Caco-2 (cell line): Measurements from ENCODE around the gene SMURF2. TPM values are rescaled to one million over a fixed set of nuclear protein-coding genes. Genes with fewer than 3 reads are reported as not detected.

Source experiments
- BruUV-seq: library from RNA; stranded (reverse); fragments of 400-500 nt; replicated peaks from 2 replicates; lab custom pipeline; 2021; lab: Mats Ljungman, UMichigan
- CTCF ChIA-PET: fragments of 300-600 bp; sonication (Branson Sonifier 250); formaldehyde crosslinking; loops from one replicate; lab custom pipeline; 2022; ENCODE audit warnings: antibody characterized with exemption; lab: Charles Lee
- POLR2A ChIA-PET: fragments of 300-600 bp; sonication (Branson Sonifier 250); formaldehyde crosslinking; loops from one replicate; lab custom pipeline; 2022; ENCODE audit warnings: antibody characterized with exemption; lab: Charles Lee
- DNase-seq, 2 experiments: peaks; one replicate each; pipeline versions ENCODE4 v3.0.0 to v3.0.0-alpha.2; 2020 to 2022
- H3K27me3 ChIP-seq: replicated peaks from 2 replicates; pipeline ENCODE4 v1.6.0; 2011; ENCODE audit warnings: low read length; ENCODE audit not compliant: control insufficient read depth, insufficient read depth
- H3K36me3 ChIP-seq: 2 replicates; pipeline ENCODE4 v1.5.1; 2011; ENCODE audit warnings: low read length; ENCODE audit not compliant: control insufficient read depth, insufficient read depth
- H3K4me1 ChIP-seq: fragments of 250-450 bp; sonication (Bioruptor Pico); 2 replicates; pipeline ENCODE4 v1.5.1; 2020; ENCODE audit warnings: mild to moderate bottlenecking
- H3K4me3 ChIP-seq: 2 replicates; pipeline ENCODE4 v1.5.1; 2011; ENCODE audit warnings: low read depth, mild to moderate bottlenecking, control low read depth, low read length
- H3K9me3 ChIP-seq: fragments of 250-450 bp; sonication (Bioruptor Pico); 2 replicates; pipeline ENCODE4 v1.5.1; 2020; ENCODE audit warnings: mild to moderate bottlenecking, moderate library complexity
- H3K27ac Mint-ChIP-seq: one replicate; pipeline ENCODE4 v1.8.0; 2022; ENCODE audit warnings: mixed read lengths; ENCODE audit not compliant: unreplicated experiment
- H3K27me3 Mint-ChIP-seq: one replicate; pipeline ENCODE4 v1.8.0; 2022; ENCODE audit warnings: mixed read lengths; ENCODE audit not compliant: insufficient read depth, unreplicated experiment
- H3K36me3 Mint-ChIP-seq: one replicate; pipeline ENCODE4 v1.8.0; 2022; ENCODE audit warnings: mild to moderate bottlenecking, mixed read lengths; ENCODE audit not compliant: insufficient read depth, unreplicated experiment
- H3K4me1 Mint-ChIP-seq: one replicate; pipeline ENCODE4 v1.8.0; 2022; ENCODE audit warnings: low read depth, mixed read lengths; ENCODE audit not compliant: unreplicated experiment
- H3K4me3 Mint-ChIP-seq: one replicate; pipeline ENCODE4 v1.8.0; 2022; ENCODE audit warnings: mild to moderate bottlenecking, moderate library complexity, mixed read lengths; ENCODE audit not compliant: unreplicated experiment
- H3K9me3 Mint-ChIP-seq: one replicate; pipeline ENCODE4 v1.8.0; 2022; ENCODE audit warnings: mixed read lengths; ENCODE audit not compliant: unreplicated experiment
- CTCF ChIP-seq, 2 experiments: fragments of 200-600 bp in 1 of 2; IDR thresholded peaks; 1 replicate in 1 of 2; 2 replicates in 1 of 2; pipeline versions ENCODE4 v1.5.1 to v1.8.0; 2011 to 2022; ENCODE audit warnings: antibody characterized with exemption in 1 of 2, control low read depth in 1 of 2, inconsistent platforms in 1 of 2, low read depth in 1 of 2, low read length in 1 of 2, mild to moderate bottlenecking in 1 of 2, moderate library complexity in 1 of 2; ENCODE audit not compliant: insufficient read depth in 1 of 2, severe bottlenecking in 1 of 2, unreplicated experiment in 1 of 2
- intact Hi-C: fragments of 100-400 bp; cut with micrococcal nuclease; formaldehyde crosslinking; loops from one replicate; pipeline ENCODE4 v1.10.0; 2022; ENCODE audit not compliant: unreplicated experiment
- total RNA-seq: library from RNA; stranded (reverse); gene quantifications from 2 replicates; pipeline ENCODE4 v1.2.3, GENCODE V29; 2022

The SMURF2 gene
- total RNA-seq, 1 experiment from 2014 or later, result 26.9 TPM

- H3K36me3 ChIP-seq, result no peaks in the 10 kb centered on the region
- Mint-ChIP-seq H3K9me3 (no peaks in the 10 kb centered on the region), H3K27ac (no peak overlapping the region), H3K27me3 (no peaks in the 10 kb centered on the region), H3K4me1 (peaks cover 14% of the 10 kb centered on the region), H3K36me3 (no peaks in the 10 kb centered on the region), H3K4me3 (no peak overlapping the region)
- H3K4me3 ChIP-seq, result no peak overlapping the region
- CTCF ChIA-PET, result no interaction called here
- DNase-seq, result no peak
- peaks cover 8% of the 10 kb centered on the region for H3K4me1 ChIP-seq
- POLR2A ChIA-PET, result no interaction called here
- no TSS peak for BruUV-seq
- no peaks in the 10 kb centered on the region for H3K27me3 ChIP-seq
- intact Hi-C loops, result no loop called here
- no peak for TF ChIP-seq CTCF (IDR thresholded peaks at IDR 0.05; ENCODE audit: insufficient read depth in 1 of 2, low read depth in 1 of 2, low read length in 1 of 2, severe bottlenecking in 1 of 2, unreplicated experiment in 1 of 2)
- H3K9me3 ChIP-seq, result no peaks in the 10 kb centered on the region
These were observed 36.6 kb downstream of the SMURF2 start for GRCh38 chr17:64625541-64625940.

GRCh38 chr17:64622931-64623654 is 39.0 kb downstream of the SMURF2 start:
- peaks cover 7% of the 10 kb centered on the region for H3K4me1 Mint-ChIP-seq

GRCh38 chr17:64621772-64622171 is 40.3 kb downstream of the SMURF2 start:
- DNase-seq, result no peak
- no peak for TF ChIP-seq CTCF (IDR thresholded peaks at IDR 0.05; ENCODE audit: insufficient read depth in 1 of 2, low read depth in 1 of 2, low read length in 1 of 2, severe bottlenecking in 1 of 2, unreplicated experiment in 1 of 2)
- Mint-ChIP-seq H3K27me3 (no peaks in the 10 kb centered on the region), H3K9me3 (no peaks in the 10 kb centered on the region), H3K36me3 (no peaks in the 10 kb centered on the region), H3K4me1 (peaks cover 7% of the 10 kb centered on the region), H3K27ac (no peak overlapping the region), H3K4me3 (no peak overlapping the region)
- POLR2A ChIA-PET, result no interaction called here
- CTCF ChIA-PET, result no interaction called here
- Histone ChIP-seq H3K9me3 (no peaks in the 10 kb centered on the region), H3K36me3 (no peaks in the 10 kb centered on the region), H3K27me3 (no peaks in the 10 kb centered on the region), H3K4me1 (peaks cover 19% of the 10 kb centered on the region), H3K4me3 (no peak overlapping the region)
- intact Hi-C loops, result no loop called here
- BruUV-seq, result no TSS peak

More at GRCh38 chr17:64622931-64623654, 39.0 kb downstream of the SMURF2 start:
- no peaks in the 10 kb centered on the region for H3K9me3 Mint-ChIP-seq
- DNase-seq, result no peak
- intact Hi-C loops, result no loop called here
- no peak overlapping the region for H3K4me3 ChIP-seq
- no peak overlapping the region for H3K4me3 Mint-ChIP-seq
- no peak overlapping the region for H3K27ac Mint-ChIP-seq
- ChIA-PET POLR2A (no interaction called here), CTCF (no interaction called here)
- H3K27me3 ChIP-seq, result no peaks in the 10 kb centered on the region
- BruUV-seq, result no TSS peak
- no peaks in the 10 kb centered on the region for H3K27me3 Mint-ChIP-seq
- H3K36me3 ChIP-seq, result no peaks in the 10 kb centered on the region
- H3K4me1 ChIP-seq, result peaks cover 21% of the 10 kb centered on the region
- TF ChIP-seq CTCF (IDR thresholded peaks at IDR 0.05; ENCODE audit: insufficient read depth in 1 of 2, low read depth in 1 of 2, low read length in 1 of 2, severe bottlenecking in 1 of 2, unreplicated experiment in 1 of 2), result no peak
- no peaks in the 10 kb centered on the region for H3K9me3 ChIP-seq
- H3K36me3 Mint-ChIP-seq, result no peaks in the 10 kb centered on the region
